ENCODE results near the gene KIAA0930. TPM values are rescaled to one million over a fixed set of nuclear protein-coding genes. Genes with fewer than 3 reads are reported as not detected.
A peak's percentile ranks its signal among the peaks of the same experiment; 100 is the strongest.
"Not testable (repeated sequence)": the region's sequence is repeated elsewhere in the genome, so short reads cannot be mapped to it uniquely, and the experiment has no call there.

KIAA0930 gene
- total RNA-seq (2014; rRNA removed; shearing (Covaris generic); ENCODE audit: low replicate concordance): 102 and 131 TPM in 2 replicates

- DNase-seq (ENCODE audit: low read depth): peak; percentile 49
- in situ Hi-C loops (cut with HindIII; ENCODE audit: low pct_unique_long_range_greater_than_20kb, low sequenced_read_pairs): no loop called here
These were observed at the start of gene KIAA0930 for GRCh38 chr22:45240810-45241631. KIAA0930 (minus strand) TSS chr22:45240894; CDS start chr22:45240703, 191 bp downstream.

GRCh38 chr22:45286854-45287551 lies 46.3 kb upstream of the KIAA0930 start:
- in situ Hi-C loops (cut with HindIII; ENCODE audit: low pct_unique_long_range_greater_than_20kb, low sequenced_read_pairs): no loop called here
- no peak for DNase-seq (ENCODE audit: low read depth)

GRCh38 chr22:45285263-45286058 lies 44.8 kb upstream of the KIAA0930 start:
- DNase-seq (ENCODE audit: low read depth): no peak
- in situ Hi-C loops (cut with HindIII; ENCODE audit: low pct_unique_long_range_greater_than_20kb, low sequenced_read_pairs): no loop called here

- DNase-seq (ENCODE audit: low read depth): peak; percentile 70
- in situ Hi-C loops (cut with HindIII; ENCODE audit: low pct_unique_long_range_greater_than_20kb, low sequenced_read_pairs): no loop called here
These were observed 44.1 kb upstream of the KIAA0930 start, which contains the start of gene UPK3A for GRCh38 chr22:45284705-45285262. UPK3A (plus strand) TSS chr22:45284949; CDS start chr22:45285014, 65 bp downstream.

- no peak for DNase-seq (ENCODE audit: low read depth)
- in situ Hi-C loops (cut with HindIII; ENCODE audit: low pct_unique_long_range_greater_than_20kb, low sequenced_read_pairs): no loop called here
These were observed 40.3 kb upstream of the KIAA0930 start for GRCh38 chr22:45281010-45281409.

- DNase-seq (ENCODE audit: low read depth): no peak
- in situ Hi-C loops (cut with HindIII; ENCODE audit: low pct_unique_long_range_greater_than_20kb, low sequenced_read_pairs): no loop called here
These were observed 39.9 kb upstream of the KIAA0930 start for GRCh38 chr22:45280587-45280980.

- no peak for DNase-seq (ENCODE audit: low read depth)
- in situ Hi-C loops (cut with HindIII; ENCODE audit: low pct_unique_long_range_greater_than_20kb, low sequenced_read_pairs): loop anchor here (10.0 kb wide), 1 partner anchor 157 kb away; no protein-coding TSS in a partner anchor
These were observed 37.4 kb upstream of the KIAA0930 start for GRCh38 chr22:45278125-45278524.

- in situ Hi-C loops (cut with HindIII; ENCODE audit: low pct_unique_long_range_greater_than_20kb, low sequenced_read_pairs): loop anchor here (10.0 kb wide), 1 partner anchor 157 kb away; no protein-coding TSS in a partner anchor
These were observed 37.0 kb upstream of the KIAA0930 start for GRCh38 chr22:45277720-45278119.

GRCh38 chr22:45276507-45277105 lies 35.9 kb upstream of the KIAA0930 start:
- in situ Hi-C loops (cut with HindIII; ENCODE audit: low pct_unique_long_range_greater_than_20kb, low sequenced_read_pairs): loop anchor here (10.0 kb wide), 1 partner anchor 158 kb away; no protein-coding TSS in a partner anchor
- DNase-seq (ENCODE audit: low read depth): no peak

More at GRCh38 chr22:45277720-45278119, 37.0 kb upstream of the KIAA0930 start:
- DNase-seq (ENCODE audit: low read depth): not testable (repeated sequence)

GRCh38 chr22:45273452-45274075 lies 32.9 kb upstream of the KIAA0930 start:
- in situ Hi-C loops (cut with HindIII; ENCODE audit: low pct_unique_long_range_greater_than_20kb, low sequenced_read_pairs): loop anchor here (10.0 kb wide), 1 partner anchor 161 kb away; no protein-coding TSS in a partner anchor
- no peak for DNase-seq (ENCODE audit: low read depth)

GRCh38 chr22:45272498-45272897 lies 31.8 kb upstream of the KIAA0930 start:
- no peak for DNase-seq (ENCODE audit: low read depth)
- in situ Hi-C loops (cut with HindIII; ENCODE audit: low pct_unique_long_range_greater_than_20kb, low sequenced_read_pairs): loop anchor here (10.0 kb wide), 1 partner anchor 162 kb away; no protein-coding TSS in a partner anchor

- in situ Hi-C loops (cut with HindIII; ENCODE audit: low pct_unique_long_range_greater_than_20kb, low sequenced_read_pairs): loop anchor here (10.0 kb wide), 1 partner anchor 163 kb away; no protein-coding TSS in a partner anchor
These were observed 31.0 kb upstream of the KIAA0930 start for GRCh38 chr22:45271667-45272201.

GRCh38 chr22:45270095-45271020 lies 29.7 kb upstream of the KIAA0930 start:
- in situ Hi-C loops (cut with HindIII; ENCODE audit: low pct_unique_long_range_greater_than_20kb, low sequenced_read_pairs): loop anchor here (10.0 kb wide), 1 partner anchor 164 kb away; no protein-coding TSS in a partner anchor
- DNase-seq (ENCODE audit: low read depth): no peak

More at GRCh38 chr22:45271667-45272201, 31.0 kb upstream of the KIAA0930 start:
- DNase-seq (ENCODE audit: low read depth): no peak

GRCh38 chr22:45268958-45269844 lies 28.5 kb upstream of the KIAA0930 start:
- DNase-seq (ENCODE audit: low read depth): peak; percentile 70

More at GRCh38 chr22:45268958-45269844, 28.5 kb upstream of the KIAA0930 start:
- in situ Hi-C loops (cut with HindIII; ENCODE audit: low pct_unique_long_range_greater_than_20kb, low sequenced_read_pairs): no loop called here

All from Caki2 (cell line).